SU-DHL-6 (cell line): Measurements from ENCODE around the gene CDC42EP4.

ENCODE experiments used
- H2AFZ ChIP-seq: fragments of 200-600 bp; sonication (generic); 2 replicates; pipeline ENCODE4 v1.6.1; 2014; ENCODE audit warnings: low read depth, mild to moderate bottlenecking, moderate library complexity, mixed read lengths, antibody characterized with exemption, low read length; ENCODE audit not compliant: severe bottlenecking
- H3F3A ChIP-seq: fragments of 200-600 bp; shearing (Covaris generic); 2 replicates; pipeline ENCODE4 v1.6.0; 2016; ENCODE audit warnings: antibody characterized with exemption, mild to moderate bottlenecking; ENCODE audit not compliant: insufficient read depth
- H3K27ac ChIP-seq: fragments of 200-600 bp; sonication (generic); 2 replicates; pipeline ENCODE4 v1.5.1; 2016; ENCODE audit warnings: low read depth, mild to moderate bottlenecking, low read length, moderate library complexity, mixed read lengths
- H3K27me3 ChIP-seq: fragments of 200-600 bp; sonication (generic), shearing (Covaris generic); 2 replicates; pipeline ENCODE4 v1.6.0; 2014; ENCODE audit warnings: mild to moderate bottlenecking, low read length
- H3K36me3 ChIP-seq: fragments of 200-600 bp; sonication (generic); 2 replicates; pipeline ENCODE4 v1.6.1; 2014; ENCODE audit warnings: mild to moderate bottlenecking, low read length, mixed read lengths
- H3K4me2 ChIP-seq: fragments of 300-600, 200-600 bp; shearing (Covaris generic), sonication (generic); 2 replicates; pipeline ENCODE4 v1.6.0; 2014; ENCODE audit warnings: low read length, low read depth, mild to moderate bottlenecking; ENCODE audit not compliant: poor library complexity, severe bottlenecking
- H3K4me3 ChIP-seq: fragments of 200-600 bp; sonication (generic); 2 replicates; pipeline ENCODE4 v1.5.1; 2014; ENCODE audit warnings: antibody characterized with exemption, low read length, mild to moderate bottlenecking, mixed read lengths; ENCODE audit not compliant: insufficient read depth, poor library complexity, severe bottlenecking
- H3K79me2 ChIP-seq: fragments of 200-600 bp; sonication (generic); 2 replicates; pipeline ENCODE4 v1.6.1; 2014; ENCODE audit warnings: mild to moderate bottlenecking, low read length, moderate library complexity; ENCODE audit not compliant: insufficient read depth
- H3K9ac ChIP-seq: fragments of 200-600 bp; sonication (generic); 2 replicates; pipeline ENCODE4 v1.7.0; 2014; ENCODE audit warnings: mild to moderate bottlenecking, low read length
- H3K9me2 ChIP-seq: fragments of 200-600 bp; sonication (generic); replicated peaks from 2 replicates; pipeline ENCODE4 v1.6.1; 2014; ENCODE audit warnings: low read length; ENCODE audit not compliant: insufficient read depth
- H3K9me3 ChIP-seq: fragments of 200-600 bp; sonication (generic); 2 replicates; pipeline ENCODE4 v1.6.1; 2014; ENCODE audit warnings: low read length, mixed read lengths; ENCODE audit not compliant: insufficient read depth
- H4K20me1 ChIP-seq: fragments of 200-600 bp; sonication (generic); 2 replicates; pipeline ENCODE4 v1.6.1; 2014; ENCODE audit warnings: low read depth, mild to moderate bottlenecking, antibody characterized with exemption, low read length, moderate library complexity, mixed read lengths
- CTCF ChIP-seq: fragments of 200-600 bp; sonication (generic); IDR thresholded peaks from one replicate; pipeline ENCODE4 v1.5.1; 2017; ENCODE audit warnings: antibody characterized with exemption, mild to moderate bottlenecking, low read length, moderate library complexity; ENCODE audit not compliant: insufficient read depth, poor library complexity, severe bottlenecking
- EZH2phosphoT487 ChIP-seq: fragments of 200-600 bp; sonication (generic), shearing (Covaris generic); conservative IDR thresholded peaks from 2 replicates; pipeline ENCODE4 v1.6.1; 2018; ENCODE audit warnings: mild to moderate bottlenecking, antibody characterized with exemption, low read length, moderate library complexity, mixed read lengths

CDC42EP4 gene

GRCh38 chr17:73248532-73248931 is 63.3 kb downstream of the CDC42EP4 start:
- no peaks in the 10 kb centered on the region for H4K20me1 ChIP-seq
- H3K4me3 ChIP-seq: no peak overlapping the region
- H3K27ac ChIP-seq: no peak overlapping the region
- H3K79me2 ChIP-seq: no peaks in the 10 kb centered on the region
- H2AFZ ChIP-seq: no peak overlapping the region
- H3F3A ChIP-seq: 0 out of 2 replicates have a peak, but pooled peaks cover 7% of the 10 kb centered on the region
- TF ChIP-seq CTCF (no peak), EZH2phosphoT487 (no peak)
- H3K4me2 ChIP-seq: no peak overlapping the region
- no peak overlapping the region for H3K9ac ChIP-seq
- H3K9me3 ChIP-seq: no peaks in the 10 kb centered on the region
- no peaks in the 10 kb centered on the region for H3K9me2 ChIP-seq
- H3K36me3 ChIP-seq: peaks cover 11% of the 10 kb centered on the region; the same call in 1 of the 2 replicates
- H3K27me3 ChIP-seq: no peaks in the 10 kb centered on the region

GRCh38 chr17:73247726-73248125 is 64.1 kb downstream of the CDC42EP4 start:
- H3K27me3 ChIP-seq: no peaks in the 10 kb centered on the region
- no peaks in the 10 kb centered on the region for H3K79me2 ChIP-seq
- H3K9me2 ChIP-seq: no peaks in the 10 kb centered on the region
- H4K20me1 ChIP-seq: no peaks in the 10 kb centered on the region
- no peak overlapping the region for H3K4me2 ChIP-seq
- no peak overlapping the region for H3K9ac ChIP-seq
- H3F3A ChIP-seq: 0 out of 2 replicates have a peak, but pooled peaks cover 7% of the 10 kb centered on the region
- H3K27ac ChIP-seq: no peak overlapping the region
- TF ChIP-seq CTCF: no peak
- no peak for TF ChIP-seq EZH2phosphoT487
- no peak overlapping the region for H2AFZ ChIP-seq
- H3K4me3 ChIP-seq: no peak overlapping the region
- peaks cover 11% of the 10 kb centered on the region; the same call in 1 of the 2 replicates for H3K36me3 ChIP-seq
- no peaks in the 10 kb centered on the region for H3K9me3 ChIP-seq

GRCh38 chr17:73240561-73240960 is 71.2 kb downstream of the CDC42EP4 start:
- peaks cover 11% of the 10 kb centered on the region; the same call in 1 of the 2 replicates for H3K36me3 ChIP-seq
- peaks cover 19% of the 10 kb centered on the region; the same call in 1 of the 2 replicates for H3K79me2 ChIP-seq
- no peaks in the 10 kb centered on the region for H4K20me1 ChIP-seq
- no peaks in the 10 kb centered on the region for H3K27me3 ChIP-seq
- no peak overlapping the region for H3K9ac ChIP-seq
- no peak overlapping the region for H3K4me3 ChIP-seq
- H2AFZ ChIP-seq: no peak overlapping the region
- 0 out of 2 replicates have a peak, but pooled peaks cover 7% of the 10 kb centered on the region for H3F3A ChIP-seq
- TF ChIP-seq CTCF: no peak
- no peak for TF ChIP-seq EZH2phosphoT487
- H3K4me2 ChIP-seq: no peak overlapping the region
- H3K9me2 ChIP-seq: no peaks in the 10 kb centered on the region
- no peak overlapping the region for H3K27ac ChIP-seq
- H3K9me3 ChIP-seq: no peaks in the 10 kb centered on the region
